Activated CD8-positive, alpha-beta memory T cell treated with anti-CD3 and anti-CD28 coated beads for 24 hours (primary cell): ENCODE measurements around the gene LCN6.
"Not testable (repeated sequence)": the region's sequence is repeated elsewhere in the genome, so short reads cannot be mapped to it uniquely, and the experiment has no call there.

Experiments used
- DNase-seq: peaks from one replicate; pipeline ENCODE4 v3.0.0-alpha.2; 2020

LCN6 gene

GRCh38 chr9:136759001-136759400 lies 10.7 kb upstream of the LCN6 start:
- DNase-seq: no peak

GRCh38 chr9:136757751-136758140 lies 9.4 kb upstream of the LCN6 start:
- DNase-seq: no peak

- DNase-seq: no peak
Observed at GRCh38 chr9:136757328-136757727, 9.0 kb upstream of the LCN6 start.

GRCh38 chr9:136756836-136757235 lies 8.5 kb upstream of the LCN6 start:
- no peak for DNase-seq

DNA sequence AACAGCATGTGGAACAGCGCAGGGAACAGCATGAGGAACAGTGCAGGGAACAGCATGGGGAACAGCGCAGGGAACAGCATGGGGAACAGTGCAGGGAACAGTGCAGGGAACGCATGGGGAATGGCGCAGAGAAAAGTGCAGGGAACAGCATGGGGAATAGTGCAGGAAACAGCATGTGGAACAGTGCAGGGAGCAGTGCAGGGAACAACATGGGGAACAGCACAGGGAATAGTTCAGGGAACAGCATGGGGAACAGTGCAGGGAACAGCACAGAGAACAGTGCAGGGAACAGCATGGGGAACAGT lies 7.8 kb upstream of the LCN6 start:
- DNase-seq: no peak

GRCh38 chr9:136755302-136756133 lies 7.2 kb upstream of the LCN6 start:
- DNase-seq: not testable (repeated sequence)

DNA sequence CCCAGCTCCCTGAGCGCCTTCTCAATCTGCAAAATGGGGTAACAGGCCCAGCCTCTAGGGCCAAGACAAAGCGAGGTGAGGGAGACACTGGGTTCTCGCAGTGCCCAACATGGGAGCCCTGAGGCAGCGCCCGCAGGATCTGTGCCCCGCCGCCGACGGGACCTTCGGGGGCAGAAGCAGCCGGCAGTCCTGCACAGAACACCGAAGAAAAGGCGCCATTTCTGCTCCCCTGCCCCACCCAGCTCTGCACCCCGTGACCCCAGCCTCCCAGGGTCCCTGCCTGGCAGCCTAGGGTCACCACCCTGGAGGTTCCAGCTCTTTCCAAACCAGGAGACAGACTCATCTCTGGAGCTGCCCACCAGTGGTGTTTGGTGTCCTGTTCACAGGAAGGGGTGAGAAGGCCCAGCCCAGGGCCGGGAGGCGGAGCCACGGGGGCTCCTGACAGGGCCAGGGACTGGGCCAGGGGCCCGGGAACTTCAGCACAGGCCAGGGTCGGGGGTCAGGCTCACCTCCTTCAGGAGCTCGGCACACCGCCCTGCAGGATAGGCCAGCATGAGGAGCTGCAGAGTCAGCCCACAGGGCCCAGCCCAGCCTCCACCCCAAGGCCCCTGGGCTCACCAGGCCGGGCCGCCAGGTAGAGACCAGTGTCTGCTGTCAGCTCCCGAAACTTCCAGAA lies 6.4 kb upstream of the LCN6 start:
- no peak for DNase-seq

DNA sequence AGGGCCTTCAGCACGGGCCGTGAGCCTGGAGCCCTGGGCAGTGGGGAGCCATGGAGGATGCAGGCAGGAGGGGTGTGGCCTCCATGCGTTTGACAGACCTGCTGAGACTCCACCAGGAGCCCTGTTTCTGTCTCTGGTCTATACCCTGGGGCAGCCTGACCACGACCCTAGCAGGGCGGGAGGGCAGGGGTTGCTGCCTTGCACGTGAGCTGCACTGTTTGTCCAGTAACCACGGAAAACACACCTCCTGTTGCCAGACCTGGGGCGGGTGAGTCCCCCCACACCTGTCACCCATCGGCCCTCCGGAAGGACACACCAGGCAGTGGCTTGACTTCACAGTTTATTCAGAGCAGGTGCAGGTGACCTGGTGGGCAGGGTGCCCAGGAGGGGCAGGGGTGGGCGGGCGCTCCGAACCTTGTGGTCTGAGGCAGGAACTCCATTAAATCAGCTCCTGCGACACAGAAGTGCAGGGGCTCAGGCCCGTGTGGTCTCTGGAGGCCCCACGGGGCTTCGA lies 5.8 kb upstream of the LCN6 start:
- DNase-seq: no peak

- no peak for DNase-seq
Observed at GRCh38 chr9:136753371-136754058, 5.2 kb upstream of the LCN6 start.

GRCh38 chr9:136751814-136752213 lies 3.5 kb upstream of the LCN6 start:
- DNase-seq: no peak

GRCh38 chr9:136751244-136751643 lies 2.9 kb upstream of the LCN6 start:
- DNase-seq: no peak

GRCh38 chr9:136750526-136750925 lies 2.2 kb upstream of the LCN6 start:
- DNase-seq: no peak

- no peak for DNase-seq
Observed at GRCh38 chr9:136748666-136749611, 614 bp upstream of the LCN6 start.

GRCh38 chr9:136747161-136748060 lies 914 bp downstream of the LCN6 start:
- no peak for DNase-seq

DNA sequence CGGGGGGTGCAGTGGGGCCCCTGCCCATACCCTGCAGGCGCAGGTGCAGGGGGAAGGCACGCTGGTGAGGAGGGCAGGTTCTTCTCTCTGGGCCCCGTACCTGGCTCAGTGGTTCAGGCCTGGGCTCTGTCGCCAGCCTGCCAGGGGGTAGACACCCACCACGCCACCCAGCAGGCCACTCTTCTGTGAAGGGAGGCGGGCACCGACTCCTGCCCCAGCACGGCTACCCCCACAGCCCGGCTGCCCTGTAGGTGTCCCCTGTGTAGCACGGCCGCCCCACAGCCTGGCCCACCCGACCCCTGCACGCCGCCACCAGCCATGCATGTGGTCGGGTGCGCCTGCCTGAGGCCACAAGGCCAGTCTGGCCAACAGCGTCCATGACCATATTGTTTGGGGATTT lies 1.7 kb downstream of the LCN6 start:
- no peak for DNase-seq

DNA sequence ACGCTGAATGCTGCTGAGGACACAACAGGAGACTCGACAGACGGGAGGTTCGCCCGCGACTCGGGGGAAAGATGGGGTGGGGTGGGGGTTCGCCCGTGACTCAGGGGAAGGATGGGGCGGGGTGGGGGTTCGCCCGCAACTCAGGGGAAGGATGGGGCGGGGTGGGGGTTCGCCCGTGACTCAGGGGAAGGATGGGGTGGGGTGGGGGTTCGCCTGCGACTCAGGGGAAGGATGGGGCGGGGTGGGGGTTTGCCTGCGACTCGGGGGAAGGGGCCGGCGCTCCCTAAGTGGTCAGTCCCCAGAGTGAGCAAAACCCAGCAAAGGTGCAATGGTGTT lies 2.2 kb downstream of the LCN6 start:
- DNase-seq: no peak

GRCh38 chr9:136745389-136746154 lies 2.8 kb downstream of the LCN6 start:
- DNase-seq: no peak

DNA sequence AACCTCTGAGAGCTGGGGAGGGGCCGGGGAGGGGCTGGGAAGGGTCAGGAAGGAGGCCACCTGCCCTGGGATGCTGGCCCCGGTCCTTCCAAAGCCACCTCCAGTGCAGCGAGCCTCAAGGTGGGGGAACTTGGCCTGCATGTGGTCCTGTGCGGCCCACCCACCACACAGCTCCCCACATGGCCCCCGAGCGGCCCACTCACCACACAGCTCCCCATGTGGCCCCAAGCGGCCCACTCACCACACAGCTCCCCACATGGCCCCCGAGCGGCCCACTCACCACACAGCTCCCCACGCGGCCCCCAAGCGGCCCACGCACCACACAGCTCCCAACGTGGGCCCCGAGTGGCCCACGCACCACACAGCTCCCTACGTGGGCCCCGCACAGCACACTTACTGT lies 3.6 kb downstream of the LCN6 start:
- no peak for DNase-seq

DNA sequence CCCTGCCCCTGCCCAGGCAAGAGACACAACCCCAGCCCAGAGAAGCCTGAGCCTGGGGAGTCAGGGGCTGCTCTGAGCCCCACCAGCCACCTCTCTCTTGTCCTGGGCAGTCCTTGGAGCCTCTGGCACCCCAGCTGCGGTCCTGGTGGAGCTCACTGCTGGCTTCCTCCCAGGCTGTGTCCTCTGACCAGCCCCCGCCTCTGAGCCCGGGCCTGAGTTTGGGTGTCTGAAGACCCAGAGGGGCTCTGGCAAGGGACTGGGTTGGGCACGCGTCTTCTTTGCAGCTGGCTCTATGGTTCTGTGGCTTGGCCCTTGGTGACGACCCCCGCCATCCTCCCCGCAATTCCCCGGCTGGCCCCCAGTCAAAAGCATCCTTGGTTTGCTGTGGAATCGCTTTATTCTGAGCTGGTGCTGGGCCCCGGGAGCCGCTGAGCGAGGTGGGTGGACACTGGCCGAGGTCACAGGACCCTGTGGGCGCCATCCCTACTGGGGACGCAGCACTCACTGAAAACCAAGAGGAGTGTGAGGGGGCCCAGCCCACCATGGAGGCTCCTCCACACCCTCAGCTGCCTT lies 4.6 kb downstream of the LCN6 start:
- DNase-seq: no peak

- no peak for DNase-seq
Observed at GRCh38 chr9:136742591-136743391, 5.5 kb downstream of the LCN6 start, which contains the start of gene LCN10. Gene LCN10, minus strand, starts transcription at chr9:136742940. Its CDS starts 37 bp downstream, at chr9:136742903.
